ENCODE results near the gene ICAM1. TPM values are rescaled to one million over a fixed set of nuclear protein-coding genes. Genes with fewer than 3 reads are reported as not detected.
A peak's percentile ranks its signal among the peaks of the same experiment; 100 is the strongest.

Gene ICAM1
- total and polyA plus RNA-seq, 2 of the 8 experiments (the other 6 are each of a cell fraction or from before 2014, with no cell fraction given), result 4.0 to 9.4 TPM

DNA sequence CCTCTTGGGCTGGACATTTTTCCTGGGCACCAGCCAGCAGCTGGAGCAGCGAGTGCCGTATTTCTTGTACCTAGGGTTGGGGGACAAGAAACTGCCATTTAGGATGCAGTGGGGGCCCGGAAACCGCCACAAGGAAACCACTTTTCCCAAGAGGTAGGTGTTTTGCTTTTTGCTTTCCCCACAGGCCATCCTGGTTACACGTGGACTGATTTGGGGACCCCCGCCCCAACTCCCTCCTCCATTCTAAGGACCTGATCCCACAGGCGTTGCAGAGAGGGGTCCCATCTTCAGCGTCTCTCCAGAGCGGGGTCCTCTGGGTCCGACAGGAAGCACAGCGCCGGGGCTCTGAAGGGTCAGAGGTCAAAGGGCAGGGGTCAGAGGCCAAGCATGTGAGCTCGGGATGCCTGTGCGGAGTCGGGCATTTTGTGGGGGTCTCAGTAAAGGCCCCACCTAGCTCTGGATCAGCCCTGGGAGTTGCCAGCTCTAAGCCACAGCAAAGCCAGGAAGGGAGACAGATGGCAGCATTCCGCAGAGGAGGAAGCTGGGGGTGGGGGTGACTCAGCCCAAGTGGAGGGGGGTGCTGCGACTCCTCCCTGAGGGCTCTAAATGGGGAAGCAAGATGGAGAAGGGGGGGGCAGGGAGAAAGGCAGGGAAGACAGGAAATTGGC, 34.4 kb downstream of the ICAM1 start:
- H3K23ac ChIP-seq (ENCODE audit: insufficient read length), result no peak overlapping the region
- H3K27ac ChIP-seq (ENCODE audit: low read depth, low read length), result no peak overlapping the region
- no peak overlapping the region for H4K5ac ChIP-seq (ENCODE audit: insufficient read length, low read depth, low read length)
- H3K23me2 ChIP-seq (ENCODE audit: low read depth, low read length), result no peaks in the 10 kb centered on the region
- H3K36me3 ChIP-seq (ENCODE audit: control insufficient read depth in 2 of 4, insufficient read depth in 4 of 4, low read length in 3 of 4), result peaks cover 0 to 6% (median 0%) of the 10 kb centered on the region in 4 experiments; a peak in 1 of 8 replicates
- ChIA-PET POLR2A (ENCODE audit: partially characterized antibody) (interaction anchor here (0.7 to 2.0 kb wide), 7 partner anchors 9 to 115 kb away, joined by 4 to 7 read pairs (median 5); partner anchors contain the start of genes ICAM5 and RAVER1), CTCF (ENCODE audit: partially characterized antibody) (interaction anchor here (0.7 to 2.5 kb wide), 7 partner anchors 9 to 132 kb away, joined by 3 to 10 read pairs (median 4); no protein-coding TSS in a partner anchor)
- no peaks in the 10 kb centered on the region for H3K79me2 ChIP-seq (ENCODE audit: control insufficient read depth in 1 of 2, insufficient read depth in 2 of 2, low read length in 2 of 2)
- H3K79me1 ChIP-seq (ENCODE audit: low read depth, low read length), result no peaks in the 10 kb centered on the region
- H3K27me3 ChIP-seq (replicated peaks in 1 of 4; ENCODE audit: control insufficient read depth in 3 of 4, extremely low read depth in 1 of 4, insufficient read depth in 3 of 4, low read length in 3 of 4), result no peaks in the 10 kb centered on the region
- H2BK12ac ChIP-seq (ENCODE audit: low read depth, low read length), result no peak overlapping the region
- H3K4ac ChIP-seq (replicated peaks; ENCODE audit: insufficient read length, low read depth, low read length), result no peak overlapping the region
- H3K4me2 ChIP-seq (ENCODE audit: insufficient read depth in 1 of 2, low read depth in 2 of 2, low read length in 2 of 2), result no peak overlapping the region
- H2AFZ ChIP-seq (ENCODE audit: low read length), result no peak overlapping the region
- no peaks in the 10 kb centered on the region for H3K4me1 ChIP-seq (replicated peaks in 1 of 4; ENCODE audit: control insufficient read depth in 3 of 4, insufficient read depth in 4 of 4, low read length in 3 of 4)
- H4K91ac ChIP-seq (replicated peaks; ENCODE audit: insufficient read length, low read length), result no peak overlapping the region
- H3K9ac ChIP-seq (replicated peaks in 1 of 4; ENCODE audit: extremely low read depth in 1 of 4, low read depth in 3 of 4, low read length in 3 of 4), result no peak overlapping the region
- H2BK120ac ChIP-seq (replicated peaks; ENCODE audit: low read depth, low read length), result no peak overlapping the region
- H3K9me3 ChIP-seq (ENCODE audit: insufficient read depth in 2 of 2, low read depth in 1 of 2, low read length in 1 of 2), result no peaks in the 10 kb centered on the region
- no peak overlapping the region; the same call in 1 of the 2 replicates for H3K18ac ChIP-seq (ENCODE audit: extremely low read depth, low read length)
- 90% methylated on average over 16 of the region's 17 CpGs; no CpG with 5 or more reads in 1 of the 2 experiments for WGBS, 2 experiments (ENCODE audit: extremely low coverage in 1 of 2, insufficient coverage in 1 of 2, insufficient read length in 1 of 2, insufficient replicate concordance in 2 of 2, low coverage in 1 of 2, low lambda C conversion rate in 2 of 2, missing lambda C conversion rate in 1 of 2)
- H3K14ac ChIP-seq (ENCODE audit: insufficient read length), result no peak overlapping the region
- FAIRE-seq (no peak), DNase-seq (ENCODE audit: low read depth in 1 of 2, low spot score in 2 of 2) (no peak)
- no peak overlapping the region for H3K56ac ChIP-seq (replicated peaks; ENCODE audit: insufficient read length, low read depth, low read length)
- H4K20me1 ChIP-seq (replicated peaks in 1 of 2; ENCODE audit: control insufficient read depth in 1 of 2, insufficient read depth in 2 of 2, low read length in 2 of 2), result no peaks in the 10 kb centered on the region
- no peak overlapping the region for H2BK5ac ChIP-seq (ENCODE audit: low read depth, low read length)
- no peak overlapping the region for H2BK15ac ChIP-seq (ENCODE audit: low read length)
- H2AK5ac ChIP-seq (ENCODE audit: low read depth, low read length), result no peak overlapping the region
- peak overlapping the region; percentile 25; the same call in 1 of the 2 replicates for H4K8ac ChIP-seq (ENCODE audit: extremely low read depth, insufficient read depth, low read length)
- no peak overlapping the region for H3K4me3 ChIP-seq (ENCODE audit: extremely low read depth in 1 of 4, insufficient read depth in 2 of 4, low read depth in 3 of 4, low read length in 4 of 4)
- H2BK20ac ChIP-seq (ENCODE audit: low read length), result no peak overlapping the region
- TF ChIP-seq SP1 (IDR thresholded peaks at IDR 0.05; ENCODE audit: low read depth, low read length) (no peak), ASH2L (IDR thresholded peaks at IDR 0.05; ENCODE audit: low read length) (no peak), RBBP5 (IDR thresholded peaks at IDR 0.05; ENCODE audit: borderline replicate concordance, low read depth, low read length) (no peak), E2F6 (IDR thresholded peaks at IDR 0.05) (no peak), CHD1 (IDR thresholded peaks at IDR 0.05; ENCODE audit: low read depth, low read length) (no peak), CBX5 (IDR thresholded peaks at IDR 0.05; ENCODE audit: low read depth, low read length) (no peak), POU5F1 (IDR thresholded peaks at IDR 0.05; ENCODE audit: low read depth, low read length) (no peak), SIX5 (IDR thresholded peaks at IDR 0.05; ENCODE audit: low read depth, low read length) (no peak), SIRT6 (IDR thresholded peaks at IDR 0.05; ENCODE audit: low read length) (no peak), FOSL1 (IDR thresholded peaks at IDR 0.05; ENCODE audit: insufficient read depth, low read depth, low read length) (no peak), TAF1 (IDR thresholded peaks at IDR 0.05; ENCODE audit: low read depth, low read length) (no peak), KDM5A (IDR thresholded peaks at IDR 0.05; ENCODE audit: low read length) (no peak)
- TF ChIP-seq, protein P1, sequence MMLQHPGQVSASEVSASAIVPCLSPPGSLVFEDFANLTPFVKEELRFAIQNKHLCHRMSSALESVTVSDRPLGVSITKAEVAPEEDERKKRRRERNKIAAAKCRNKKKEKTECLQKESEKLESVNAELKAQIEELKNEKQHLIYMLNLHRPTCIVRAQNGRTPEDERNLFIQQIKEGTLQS (IDR thresholded peaks at IDR 0.05; ENCODE audit: insufficient read depth, low read depth, low read length), result no peak

Measured in H1 (cell line).